Kasumi-1 (cell line): ENCODE measurements around the gene TRIL.

Experiments
- DNase-seq, 2 experiments: peaks; one replicate each; lab custom pipeline; 2025; lab: John Stamatoyannopoulos, UW

TRIL gene

DNA sequence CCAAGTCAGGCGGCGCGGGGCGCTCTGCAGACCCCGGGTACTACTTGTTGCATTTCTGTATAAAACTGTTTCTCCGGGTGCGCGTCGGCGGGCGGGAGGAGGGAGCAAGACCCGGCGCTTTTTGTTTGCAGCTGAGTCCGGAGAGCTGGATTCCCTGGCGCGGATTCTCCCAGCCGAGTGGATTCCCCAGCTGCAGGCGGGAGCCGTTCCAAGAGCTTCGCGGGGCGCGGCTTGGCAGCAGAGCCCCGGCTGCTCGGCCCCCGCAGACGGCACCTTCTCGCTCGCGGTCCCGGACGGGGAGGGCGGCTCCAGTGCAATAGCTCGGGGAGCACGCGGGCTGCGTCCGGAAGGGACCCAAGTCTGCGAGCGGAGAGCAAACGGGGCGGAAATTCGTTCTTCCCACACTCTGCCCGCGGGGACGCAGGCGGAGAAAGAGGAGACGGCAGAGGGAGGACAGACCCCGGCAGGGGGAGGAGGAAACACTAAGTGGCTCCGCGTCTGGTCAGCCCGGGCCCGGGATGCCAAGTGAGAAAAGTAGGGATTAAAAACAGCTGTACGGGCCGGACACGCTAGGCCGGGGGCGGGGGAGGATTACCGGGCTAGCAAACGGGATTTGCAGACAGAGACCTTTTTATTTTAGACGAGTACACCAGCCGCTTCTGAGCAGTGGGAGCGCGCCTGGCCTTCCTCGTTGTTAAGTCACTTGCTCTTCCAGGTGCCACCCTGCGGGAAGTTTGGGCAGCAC, at the start of gene TRIL:
Gene TRIL (minus strand): TSS at position 96 of the 745 bp plus-strand sequence. CDS start 284 bp downstream, outside the sequence.
- DNase-seq: no peak

DNA sequence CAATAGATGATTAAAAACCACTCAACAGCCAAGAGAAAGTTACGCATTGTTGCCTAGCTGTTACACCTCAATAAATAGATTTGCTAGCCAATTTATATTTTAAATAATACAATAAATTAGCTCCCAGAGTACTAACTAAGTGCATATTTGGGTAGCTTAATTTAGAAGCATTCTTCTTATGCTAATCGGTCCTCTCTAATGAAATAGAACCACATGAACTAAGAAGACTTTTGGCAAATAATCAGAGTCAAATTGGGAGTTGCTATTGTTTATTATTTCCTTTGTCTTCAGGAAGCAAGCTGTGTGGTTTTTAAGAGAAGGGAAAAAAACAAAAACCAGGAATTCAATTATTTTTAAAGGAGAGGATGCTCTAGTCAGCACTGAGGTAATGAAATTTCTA, 49.0 kb upstream of the TRIL start:
- DNase-seq: no peak

GRCh38 chr7:29005829-29006228, 47.7 kb upstream of the TRIL start:
- DNase-seq: no peak

DNA sequence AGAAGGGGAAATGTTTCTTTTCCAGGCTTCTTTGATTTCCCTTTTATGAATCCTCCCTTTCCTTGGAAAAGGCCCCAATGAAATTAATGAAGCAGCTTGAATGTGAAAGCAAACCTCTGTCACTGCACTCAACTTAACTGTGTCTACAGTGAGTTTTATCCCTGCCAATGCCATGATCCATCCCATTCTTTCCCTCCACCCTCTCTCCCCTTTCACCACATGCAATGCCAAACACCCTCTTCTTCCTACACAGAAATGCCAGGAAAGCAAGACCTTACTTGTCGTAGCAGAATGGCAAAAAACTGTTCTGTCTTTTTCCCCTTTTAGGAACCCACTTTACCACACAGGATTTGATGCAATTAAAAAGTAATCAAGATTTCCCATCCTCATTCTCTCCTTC, 47.3 kb upstream of the TRIL start:
- DNase-seq: no peak

- DNase-seq: no peak
These were observed 45.6 kb upstream of the TRIL start for GRCh38 chr7:29003703-29004102.

GRCh38 chr7:29000717-29001076, 42.6 kb upstream of the TRIL start:
- DNase-seq: no peak

GRCh38 chr7:28999895-29000716, 42.0 kb upstream of the TRIL start:
- no peak for DNase-seq

GRCh38 chr7:28999427-28999826, 41.3 kb upstream of the TRIL start:
- DNase-seq: no peak

GRCh38 chr7:28998105-28998504, 40.0 kb upstream of the TRIL start:
- DNase-seq: no peak

DNA sequence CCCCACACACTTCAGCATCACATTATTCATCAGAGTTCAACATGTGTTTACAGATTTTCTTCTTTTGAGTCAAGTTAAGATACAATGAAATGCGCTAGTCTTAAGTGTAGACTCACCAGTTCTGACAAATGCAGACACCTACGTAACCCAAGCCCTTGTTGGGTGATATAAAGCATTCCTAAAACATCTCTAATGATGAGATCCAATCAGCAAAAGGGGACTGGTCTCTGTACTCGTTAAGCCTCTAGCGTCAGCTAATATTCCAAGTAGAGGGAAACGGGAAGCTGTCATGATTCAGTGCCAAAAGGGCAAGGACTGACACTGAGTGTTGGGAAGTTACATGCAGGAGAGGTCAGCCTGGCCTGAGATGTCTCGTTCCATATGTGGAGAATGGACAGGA, 38.7 kb upstream of the TRIL start:
- no peak for DNase-seq

DNA sequence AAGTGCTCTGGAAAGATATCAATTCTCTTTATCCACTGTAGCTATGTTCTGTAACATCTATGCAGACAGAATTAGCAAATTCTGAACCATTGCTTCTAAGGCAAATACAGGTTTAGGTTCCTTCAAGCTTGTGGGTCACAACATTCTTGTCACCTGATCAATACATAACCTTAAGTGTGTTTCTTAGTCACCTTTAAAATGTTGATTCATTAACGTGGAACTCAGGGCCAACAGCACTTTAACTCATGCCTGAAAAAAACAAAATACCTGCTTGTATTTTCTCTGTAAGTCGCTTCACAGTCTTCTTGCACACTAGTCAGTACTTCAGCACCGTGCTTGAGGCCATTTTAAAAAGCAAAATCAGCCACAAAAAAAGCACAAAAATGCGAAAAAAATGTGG, 35.2 kb upstream of the TRIL start:
- no peak for DNase-seq

GRCh38 chr7:28992798-28993197, 34.7 kb upstream of the TRIL start:
- DNase-seq: no peak

- no peak for DNase-seq
These were observed 32.2 kb upstream of the TRIL start for GRCh38 chr7:28990200-28990960.

GRCh38 chr7:28989211-28989980, 31.3 kb upstream of the TRIL start:
- DNase-seq: no peak

DNA sequence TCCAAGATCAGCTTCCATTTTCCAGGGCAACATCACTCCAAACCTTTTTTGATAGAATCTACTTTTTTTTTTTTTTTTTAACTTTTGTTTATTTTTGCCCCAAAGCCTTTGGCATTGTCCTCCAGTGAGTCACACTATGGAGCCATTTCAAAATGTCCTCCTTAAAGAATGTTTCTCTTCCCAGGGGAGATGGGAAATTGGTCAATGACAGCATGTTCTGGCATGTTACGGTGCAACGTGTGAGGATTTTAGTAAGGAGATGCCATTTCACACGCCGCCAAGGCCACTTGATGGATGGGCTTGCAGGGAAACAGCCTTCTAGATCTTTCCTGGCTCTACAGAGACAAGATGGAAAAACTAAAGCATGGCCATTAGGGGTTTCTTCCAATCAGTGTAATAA, 30.7 kb upstream of the TRIL start:
- DNase-seq: no peak

- no peak for DNase-seq
These were observed 30.0 kb upstream of the TRIL start for GRCh38 chr7:28988091-28988490.

DNA sequence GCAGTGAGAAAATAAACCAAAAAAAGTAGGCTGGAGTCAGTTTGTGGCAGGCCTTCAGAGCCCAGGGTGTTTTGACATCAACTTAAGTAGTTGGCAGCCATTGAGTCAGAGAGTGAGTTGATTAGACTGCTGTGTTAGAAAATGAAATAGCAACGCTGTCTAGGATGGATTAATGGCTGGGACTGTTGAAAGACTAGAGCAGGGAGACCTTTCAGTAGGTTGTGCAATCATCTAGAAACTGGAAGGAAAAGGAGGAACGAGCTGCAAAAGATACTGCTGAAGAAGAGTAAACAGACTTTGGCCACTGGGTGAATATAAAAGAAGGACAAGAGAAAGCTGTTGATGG, 28.6 kb upstream of the TRIL start:
- DNase-seq: no peak

DNA sequence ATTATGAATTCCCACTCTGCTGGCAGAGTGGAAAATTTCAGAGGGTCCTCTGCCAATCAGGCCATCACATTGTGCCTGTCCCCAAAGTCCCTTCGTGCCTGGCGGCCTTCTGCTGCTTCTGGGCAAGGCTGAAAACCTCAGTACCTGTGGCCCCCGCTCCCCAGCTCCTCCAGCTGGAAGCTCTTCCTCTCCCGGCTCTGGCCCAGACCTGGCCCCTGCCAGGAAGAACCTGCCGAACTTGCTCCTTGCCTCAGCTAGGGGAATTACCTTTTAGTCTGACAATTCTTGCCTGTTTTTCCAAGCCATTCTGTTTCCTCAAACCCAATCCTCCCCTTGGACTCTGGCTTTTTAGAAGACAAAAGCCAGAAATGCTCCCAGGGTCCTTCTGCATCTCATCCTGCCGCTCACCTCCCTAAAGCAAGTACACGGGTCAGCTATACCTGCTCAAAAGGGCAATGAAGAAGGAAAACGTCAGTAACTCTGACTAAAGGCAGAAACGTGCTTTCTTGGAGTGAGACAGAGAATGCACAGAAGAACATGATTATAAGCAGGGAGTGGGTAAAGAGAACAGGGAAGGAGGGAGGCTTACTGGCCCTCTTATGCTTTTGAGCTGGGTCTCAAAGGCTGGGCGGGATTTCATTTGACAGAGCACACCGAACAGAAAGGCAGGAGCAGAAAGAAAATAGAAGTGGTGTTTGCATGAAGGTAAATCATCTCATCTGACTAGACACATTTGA, 28.1 kb upstream of the TRIL start:
- no peak for DNase-seq

DNA sequence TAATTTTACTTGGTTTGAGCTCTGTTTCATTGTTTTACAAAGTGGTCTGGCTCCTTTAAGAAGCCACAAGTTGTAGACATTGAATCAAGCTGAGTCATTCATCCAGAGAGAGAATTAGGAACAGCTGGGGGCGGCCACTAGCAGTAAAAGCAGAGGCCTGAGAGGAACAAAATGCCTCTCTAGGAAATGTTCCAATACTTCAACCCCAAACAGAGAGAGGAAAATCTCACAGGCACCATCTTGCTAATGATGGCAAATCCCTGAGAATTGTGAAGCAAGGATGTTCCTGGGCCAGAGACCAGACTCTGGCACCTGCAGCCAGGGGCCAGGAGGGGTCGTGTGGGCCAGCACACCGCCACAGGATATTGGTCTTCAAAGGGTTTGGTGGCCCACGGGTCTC, 26.5 kb upstream of the TRIL start:
- no peak for DNase-seq

GRCh38 chr7:28984217-28984616, 26.1 kb upstream of the TRIL start:
- no peak for DNase-seq

DNA sequence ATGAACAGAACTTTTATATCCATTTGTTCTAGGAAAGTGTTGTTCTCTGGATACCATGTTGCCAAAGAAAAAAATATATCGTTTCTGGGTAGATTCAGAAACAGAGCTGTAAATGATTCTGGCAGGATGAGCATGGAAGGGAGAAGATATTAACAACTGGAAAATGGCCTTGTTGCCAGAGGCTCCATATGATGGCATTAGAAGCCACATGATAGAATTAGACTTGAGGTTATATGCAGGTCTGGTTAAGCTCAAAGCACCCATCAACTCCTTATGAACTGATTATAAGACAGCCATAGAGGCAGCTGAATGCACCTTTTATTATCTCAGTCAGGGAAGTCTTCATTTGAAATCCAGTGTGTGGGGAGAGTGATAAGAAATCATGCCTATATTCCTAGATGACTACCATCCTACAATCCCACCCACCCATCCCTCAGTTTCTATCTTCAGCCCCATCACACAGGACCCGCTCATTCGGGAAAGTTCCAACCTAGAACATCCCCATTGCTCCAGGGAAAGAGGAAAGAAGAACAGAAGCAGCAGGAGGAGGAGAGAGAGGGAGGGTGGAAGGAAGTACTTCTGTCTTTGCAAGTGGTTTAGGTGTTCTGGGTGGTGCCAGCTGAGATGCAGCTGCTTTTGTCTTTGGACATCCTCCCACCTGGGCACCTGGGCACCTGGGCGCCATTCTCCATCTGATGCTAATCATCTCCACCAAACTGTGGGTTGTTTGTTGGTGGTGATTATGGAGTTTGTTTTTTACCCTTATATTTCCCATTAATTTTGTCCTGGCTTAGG, 25.5 kb upstream of the TRIL start:
- DNase-seq: no peak
